Heart left ventricle (tissue), 16 donors: ENCODE results near the gene LEMD1. TPM values are rescaled to one million over a fixed set of nuclear protein-coding genes. Genes with fewer than 3 reads are reported as not detected.

Experiments used
- ATAC-seq, 4 donors: fragments of 200-7000 bp; cut with Tn5 transposase; one replicate each; pipeline ENCODE4 v1.9.1; 2020 to 2022; ENCODE audit warnings: moderate library complexity in 4 of 4, mild to moderate bottlenecking in 3 of 4, moderate number of reproducible peaks in 1 of 4
- DNase-seq, 5 donors: peaks; one replicate each; pipeline ENCODE4 v3.0.0-alpha.2; 2020
- H3K27ac ChIP-seq, 12 donors: fragments of 200-600 bp; sonication (generic) in 4 of 12; one replicate each; pipeline versions ENCODE4 v1.5.0 to v1.8.0; 2016 to 2022; ENCODE audit warnings: mild to moderate bottlenecking in 2 of 12
- H3K27me3 ChIP-seq, 9 donors: fragments of 200-600 bp; sonication (generic) in 2 of 9; one replicate each; pipeline versions ENCODE4 v1.5.1 to v1.8.0; 2016 to 2022; ENCODE audit warnings: mild to moderate bottlenecking in 3 of 9
- H3K36me3 ChIP-seq, 9 donors: fragments of 200-600 bp; sonication (generic) in 2 of 9; one replicate each; pipeline versions ENCODE4 v1.5.0 to v1.8.0; 2018 to 2022; ENCODE audit warnings: mild to moderate bottlenecking in 2 of 9
- H3K4me1 ChIP-seq, 12 donors: fragments of 200-600 bp; sonication (generic) in 4 of 12; one replicate each; pipeline versions ENCODE4 v1.5.0 to v1.8.0; 2016 to 2022; ENCODE audit warnings: mild to moderate bottlenecking in 3 of 12
- H3K4me3 ChIP-seq, 12 donors: fragments of 200-600 bp; sonication (generic) in 4 of 12; one replicate each; pipeline versions ENCODE4 v1.5.0 to v1.8.0; 2017 to 2022; ENCODE audit warnings: mild to moderate bottlenecking in 9 of 12, moderate library complexity in 4 of 12
- H3K9me3 ChIP-seq, 12 donors: fragments of 200-600 bp; sonication (generic) in 4 of 12; one replicate each; pipeline versions ENCODE4 v1.5.0 to v1.8.0; 2016 to 2022; ENCODE audit warnings: mild to moderate bottlenecking in 1 of 12
- POLR2A ChIP-seq, 2 donors: fragments of 450-650 bp; IDR thresholded peaks; one replicate each; pipeline ENCODE4 v1.6.1; 2017; ENCODE audit warnings: antibody characterized with exemption in 2 of 2, mild to moderate bottlenecking in 2 of 2, moderate library complexity in 2 of 2
- WGBS, 4 donors: extraction: QIAGEN DNeasy Blood & Tissue Kit in 2 of 4; methylation state at CpG; one replicate each; pipeline versions ENCODE4 v1.1.5 to v1.1.7; 2013 to 2018; 5-methylcytosine and 5-hydroxymethylcytosine counted together
- intact Hi-C, 10 donors: fragments of 100-400 bp; cut with DNase I; formaldehyde crosslinking; loops; one replicate each; pipeline versions ENCODE4 v1.11.1 to v1.14.2; 2022
- polyA plus RNA-seq, 2 donors: library from polyadenylated mRNA; stranded (reverse); fragments of 200-250 nt; gene quantifications; one replicate each; pipeline ENCODE4 v1.2.3, GENCODE V29; 2013
- total RNA-seq, 9 donors: library from RNA; depleted of rRNA in 2 of 9; stranded (reverse); fragments of >200 nt in 2 of 9; fragmentation: NEBNext Ultra II Directional in 3 of 9; extraction: Animal tissue kit (Norgen Biotek cat#: 25700) in 3 of 9; gene quantifications; one replicate each; pipeline versions ENCODE4 v1.1.0 to v1.2.4, GENCODE V29; 2016 to 2023
- TF ChIP-seq, protein P1 (sequence below), 12 donors: fragments of 200-600 bp; sonication (generic) in 4 of 12; IDR thresholded peaks; one replicate each; pipeline versions ENCODE4 v1.5.0 to v1.8.0; 2018 to 2022; ENCODE audit warnings: antibody characterized with exemption in 12 of 12, mild to moderate bottlenecking in 5 of 12
- donor health status: ischemic (EF 13 %, LVEDD 7.1; RV severe dilation, severe dysfunction).
- donor health status: healthy with polysubstance abuse.
- donor health status: DM: no; HTN: yes; CAD: no.
- donor health status: DM: no; HTN: no; CAD: no.
- donor health status: ischemic (EF 25% LVEDD 6.9; RV normal size, moderate dysfunction).
- donor health status: ischemic (EF 25% LVEDD 5.7; RV mildly dilated, moderate dysfunction).
- donor health status: healthy.
- donor health status: DM: yes; HTN: yes; CAD: no.
- donor health status: ischemic (EF 35%, LVEDD 5.7; RV mildly dilated, moderate dysfunction).
- donor health status: nonischemic (EF 11% LVEDD 7.7; RV severe dilation, severe dysfunction).
- donor health status: DM: yes; HTN: yes; CAD: no.
- donor health status: PGD.
- donor health status: ischemic (EF 29% LVEDD 5.4; RV normal size, mild dysfunction).
- donor health status: nonischemic (EF 23%, LVEDD 6.1; RV moderate dilation, normal function).

LEMD1 gene
- total and polyA plus RNA-seq, 11 donors, result 2.5 TPM; not detected in 10

DNA sequence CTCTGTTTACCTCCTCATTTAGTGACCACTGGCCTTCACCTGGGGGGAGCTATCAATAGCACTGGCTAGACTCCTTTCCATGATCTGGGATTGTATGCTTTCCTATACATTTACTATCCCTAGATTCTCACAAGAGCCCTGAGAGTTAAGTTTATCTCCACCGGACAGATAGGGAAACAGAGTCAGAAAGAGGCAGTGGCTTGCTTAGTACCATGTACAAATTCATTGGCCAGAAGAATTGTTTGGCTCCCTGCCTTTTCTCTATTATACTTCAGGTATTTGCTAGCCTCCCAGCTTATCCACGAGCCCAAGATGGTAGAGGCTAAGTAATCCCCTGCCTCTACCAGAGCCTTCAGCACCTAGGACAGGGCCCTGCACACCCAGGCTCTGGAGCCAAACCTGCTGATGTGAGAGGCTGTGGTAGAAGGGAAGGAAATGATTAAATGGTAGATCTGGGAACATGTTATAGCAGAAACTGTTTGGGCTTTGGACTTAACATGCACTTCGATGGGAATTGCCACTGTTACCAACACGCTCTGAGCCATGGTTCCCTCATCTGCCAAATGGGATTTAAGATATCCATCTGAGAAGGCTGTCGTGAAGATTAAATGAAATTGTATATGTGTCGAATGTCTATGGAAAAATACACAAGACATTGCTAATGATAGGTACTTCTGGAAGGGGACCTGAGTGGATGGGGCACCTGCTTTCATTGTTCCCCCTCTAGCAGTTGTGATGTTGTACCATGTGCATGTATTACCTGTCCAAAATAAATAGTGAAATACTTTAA lies 37.1 kb upstream of the LEMD1 start:
- peak; percentile 55 to 75 (median 68) for ATAC-seq
- no peak for TF ChIP-seq POLR2A (IDR thresholded peaks at IDR 0.05)
- TF ChIP-seq, protein P1, sequence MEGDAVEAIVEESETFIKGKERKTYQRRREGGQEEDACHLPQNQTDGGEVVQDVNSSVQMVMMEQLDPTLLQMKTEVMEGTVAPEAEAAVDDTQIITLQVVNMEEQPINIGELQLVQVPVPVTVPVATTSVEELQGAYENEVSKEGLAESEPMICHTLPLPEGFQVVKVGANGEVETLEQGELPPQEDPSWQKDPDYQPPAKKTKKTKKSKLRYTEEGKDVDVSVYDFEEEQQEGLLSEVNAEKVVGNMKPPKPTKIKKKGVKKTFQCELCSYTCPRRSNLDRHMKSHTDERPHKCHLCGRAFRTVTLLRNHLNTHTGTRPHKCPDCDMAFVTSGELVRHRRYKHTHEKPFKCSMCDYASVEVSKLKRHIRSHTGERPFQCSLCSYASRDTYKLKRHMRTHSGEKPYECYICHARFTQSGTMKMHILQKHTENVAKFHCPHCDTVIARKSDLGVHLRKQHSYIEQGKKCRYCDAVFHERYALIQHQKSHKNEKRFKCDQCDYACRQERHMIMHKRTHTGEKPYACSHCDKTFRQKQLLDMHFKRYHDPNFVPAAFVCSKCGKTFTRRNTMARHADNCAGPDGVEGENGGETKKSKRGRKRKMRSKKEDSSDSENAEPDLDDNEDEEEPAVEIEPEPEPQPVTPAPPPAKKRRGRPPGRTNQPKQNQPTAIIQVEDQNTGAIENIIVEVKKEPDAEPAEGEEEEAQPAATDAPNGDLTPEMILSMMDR (IDR thresholded peaks at IDR 0.05), result no peak
- Histone ChIP-seq H3K27me3 (peaks cover 32 to 87% (median 48%) of the 10 kb centered on the region in 9 donors), H3K36me3 (no peaks in the 10 kb centered on the region), H3K27ac (no peak overlapping the region), H3K9me3 (no peaks in the 10 kb centered on the region), H3K4me1 (peaks cover 3 to 20% (median 12%) of the 10 kb centered on the region in 12 donors), H3K4me3 (no peak overlapping the region)
- 49 to 54% (median 51%) methylated on average over 6 of the region's 6 CpGs for WGBS, 4 donors
- intact Hi-C loops, result loop anchor here in 1 of 10 donors (2.0 kb wide), 1 partner anchor 20 kb away; no protein-coding TSS in a partner anchor
- peak in 2 of 5 donors; percentile 32 to 55 for DNase-seq

- Histone ChIP-seq H3K4me1 (peaks cover 3 to 20% (median 12%) of the 10 kb centered on the region in 12 donors), H3K27ac (no peak overlapping the region), H3K4me3 (peak overlapping the region in 4 of 12 donors; percentile 12 to 31 (median 22)), H3K27me3 (peaks cover 37 to 92% (median 67%) of the 10 kb centered on the region in 9 donors), H3K9me3 (no peaks in the 10 kb centered on the region), H3K36me3 (no peaks in the 10 kb centered on the region)
- ATAC-seq (no peak), DNase-seq (peak in 2 of 5 donors; percentile 17 to 54)
- TF ChIP-seq, protein P1 (IDR thresholded peaks at IDR 0.05), result no peak
- TF ChIP-seq POLR2A (IDR thresholded peaks at IDR 0.05), result no peak
- intact Hi-C loops, result no loop called here
- WGBS, 4 donors, result 1 to 8% (median 3%) methylated on average over 14 to 74 of the region's 74 CpGs
Observed at GRCh38 chr1:205456868-205457745, 35.3 kb upstream of the LEMD1 start.

DNA sequence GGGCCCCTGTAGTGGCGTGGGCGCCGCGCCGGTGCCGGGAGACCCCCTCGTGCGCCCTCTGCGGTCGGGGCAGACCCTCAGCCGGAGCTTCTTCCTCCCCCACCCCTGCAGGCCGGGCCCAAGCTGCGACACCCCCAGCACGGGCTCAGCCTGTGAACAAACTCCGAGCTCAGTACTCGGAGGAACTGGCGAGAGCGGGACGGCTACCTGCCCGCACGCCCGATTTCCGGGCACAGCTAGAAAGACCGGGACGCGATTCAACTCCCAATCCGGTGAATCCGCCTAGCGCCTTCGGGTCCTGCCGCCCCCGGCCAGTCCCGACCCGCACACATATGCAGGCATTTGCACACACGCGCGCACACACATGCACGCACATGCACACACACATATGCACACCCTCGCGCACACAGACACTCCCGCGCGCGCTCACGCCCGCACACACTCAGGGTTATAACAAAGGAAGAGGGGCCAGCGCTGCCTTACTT lies 34.6 kb upstream of the LEMD1 start:
- DNase-seq, result peak in 1 of 5 donors; percentile 8
- H3K27ac ChIP-seq, result no peak overlapping the region
- H3K4me3 ChIP-seq, result peak overlapping the region in 4 of 12 donors; percentile 12 to 31 (median 22)
- no peaks in the 10 kb centered on the region for H3K9me3 ChIP-seq
- 1 to 8% (median 4%) methylated on average over 12 to 47 of the region's 47 CpGs for WGBS, 4 donors
- no peak for ATAC-seq
- intact Hi-C loops, result no loop called here
- H3K36me3 ChIP-seq, result no peaks in the 10 kb centered on the region
- H3K4me1 ChIP-seq, result peaks cover 3 to 20% (median 12%) of the 10 kb centered on the region in 12 donors
- no peak for TF ChIP-seq POLR2A (IDR thresholded peaks at IDR 0.05)
- TF ChIP-seq, protein P1 (IDR thresholded peaks at IDR 0.05), result no peak
- peaks cover 37 to 93% (median 73%) of the 10 kb centered on the region in 9 donors for H3K27me3 ChIP-seq
